BE2C (cell line): ENCODE data around the gene OR6X1.

Experiments
- DNase-seq: peaks from one replicate; pipeline ENCODE4 v3.0.0-alpha.2; 2020
- H3K27me3 ChIP-seq: fragments of 250-450 bp; sonication (Bioruptor Pico); 2 replicates; pipeline ENCODE4 v1.5.1; 2020; ENCODE audit warnings: mild to moderate bottlenecking
- H3K36me3 ChIP-seq: fragments of 250-450 bp; sonication (Bioruptor Pico); 2 replicates; pipeline ENCODE4 v1.5.1; 2020; ENCODE audit warnings: mild to moderate bottlenecking
- H3K4me1 ChIP-seq: fragments of 250-450 bp; sonication (Bioruptor Pico); 2 replicates; pipeline ENCODE4 v1.5.1; 2020
- H3K4me3 ChIP-seq: 2 replicates; pipeline ENCODE4 v1.5.1; 2011; ENCODE audit warnings: low read depth, low read length
- H3K9me3 ChIP-seq: fragments of 250-450 bp; sonication (Bioruptor Pico); 2 replicates; pipeline ENCODE4 v1.5.1; 2020
- CTCF ChIP-seq: IDR thresholded peaks from 2 replicates; pipeline ENCODE4 v1.5.1; 2012; ENCODE audit warnings: mild to moderate bottlenecking, low read depth, low read length

OR6X1 gene

GRCh38 chr11:123765601-123766000, 11.3 kb upstream of the OR6X1 start:
- H3K4me3 ChIP-seq, result no peak overlapping the region
- H3K9me3 ChIP-seq, result no peaks in the 10 kb centered on the region
- H3K4me1 ChIP-seq, result no peaks in the 10 kb centered on the region
- H3K36me3 ChIP-seq, result no peaks in the 10 kb centered on the region
- TF ChIP-seq CTCF, result no peak
- peaks cover 6% of the 10 kb centered on the region; the same call in 1 of the 2 replicates for H3K27me3 ChIP-seq
- DNase-seq, result no peak

GRCh38 chr11:123762422-123762821, 8.1 kb upstream of the OR6X1 start:
- Histone ChIP-seq H3K27me3 (peaks cover 26% of the 10 kb centered on the region), H3K36me3 (no peaks in the 10 kb centered on the region), H3K4me3 (no peak overlapping the region), H3K9me3 (no peaks in the 10 kb centered on the region), H3K4me1 (no peaks in the 10 kb centered on the region)
- TF ChIP-seq CTCF, result no peak
- DNase-seq, result no peak

- TF ChIP-seq CTCF, result no peak
- H3K36me3 ChIP-seq, result no peaks in the 10 kb centered on the region
- H3K9me3 ChIP-seq, result no peaks in the 10 kb centered on the region
- DNase-seq, result no peak
- H3K4me3 ChIP-seq, result no peak overlapping the region
- peaks cover 36% of the 10 kb centered on the region for H3K27me3 ChIP-seq
- no peaks in the 10 kb centered on the region for H3K4me1 ChIP-seq
Observed at GRCh38 chr11:123760894-123761293, 6.6 kb upstream of the OR6X1 start.

- Histone ChIP-seq H3K27me3 (peaks cover 47% of the 10 kb centered on the region), H3K9me3 (no peaks in the 10 kb centered on the region), H3K4me1 (no peaks in the 10 kb centered on the region), H3K4me3 (no peak overlapping the region), H3K36me3 (no peaks in the 10 kb centered on the region)
- no peak for TF ChIP-seq CTCF
- no peak for DNase-seq
Observed at GRCh38 chr11:123757976-123758375, 3.7 kb upstream of the OR6X1 start.

- peaks cover 54% of the 10 kb centered on the region for H3K27me3 ChIP-seq
Observed at GRCh38 chr11:123755813-123756212, 1.5 kb upstream of the OR6X1 start.

GRCh38 chr11:123755344-123755743, 1.0 kb upstream of the OR6X1 start:
- no peaks in the 10 kb centered on the region for H3K9me3 ChIP-seq
- H3K36me3 ChIP-seq, result no peaks in the 10 kb centered on the region
- no peak for TF ChIP-seq CTCF
- no peak for DNase-seq
- H3K4me1 ChIP-seq, result no peaks in the 10 kb centered on the region
- H3K4me3 ChIP-seq, result no peak overlapping the region
- H3K27me3 ChIP-seq, result peaks cover 55% of the 10 kb centered on the region

More at GRCh38 chr11:123755813-123756212, 1.5 kb upstream of the OR6X1 start:
- no peak for TF ChIP-seq CTCF
- Histone ChIP-seq H3K36me3 (no peaks in the 10 kb centered on the region), H3K4me1 (no peaks in the 10 kb centered on the region), H3K9me3 (no peaks in the 10 kb centered on the region), H3K4me3 (no peak overlapping the region)
- no peak for DNase-seq
